ENCODE data around the gene HDGF. TPM values are rescaled to one million over a fixed set of nuclear protein-coding genes. Genes with fewer than 3 reads are reported as not detected.

The HDGF gene
- total and polyA plus RNA-seq, 2 donors (not counting 3 experiments of a cell fraction or from before 2014, with no cell fraction given) = 95.1 to 298 TPM

DNA sequence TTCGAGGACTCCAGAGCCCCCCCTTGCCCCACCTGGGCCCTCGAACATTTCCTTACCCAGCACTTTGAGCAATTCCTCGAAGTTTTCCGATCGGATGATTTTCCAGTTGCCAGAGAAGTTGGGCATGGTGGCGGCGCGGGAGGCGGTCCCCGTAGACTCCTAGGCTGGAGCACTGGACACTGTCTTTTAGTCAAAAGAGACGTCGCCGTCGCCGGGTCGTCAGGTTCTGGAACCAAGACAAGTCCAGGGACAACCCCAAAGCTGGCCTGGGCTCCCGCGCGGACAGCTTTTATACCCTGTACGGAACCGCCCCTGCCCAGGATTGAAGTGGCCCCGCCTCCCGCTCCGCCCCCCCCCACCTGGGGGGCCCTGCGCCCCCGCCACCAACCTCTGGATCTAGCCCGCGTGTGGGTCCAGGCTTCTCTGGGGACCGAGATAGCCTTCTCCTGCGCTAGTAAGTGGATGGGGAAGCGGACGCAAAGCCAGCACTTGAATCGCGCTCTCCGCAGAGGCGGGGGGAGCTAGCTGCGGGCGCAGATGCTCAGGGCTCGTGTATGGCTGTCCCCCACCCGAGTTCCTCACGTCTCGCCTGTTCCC, 46.1 kb downstream of the HDGF start, which contains the start of gene CRABP2:
Gene CRABP2 (minus strand): TSS at position 263 of the 597 bp plus-strand sequence. CDS start 137 bp downstream, at position 126.
- peak; percentile 19 for DNase-seq (ENCODE audit: low read depth, low spot score)
- H3K9ac ChIP-seq (replicated peaks; ENCODE audit: extremely low read depth, insufficient read depth, low read length) = peak within 1 kb of the TSS; percentile 22
- POLR2A ChIA-PET = no interaction called here
- no peak for FAIRE-seq
- H2AFZ ChIP-seq (ENCODE audit: low read depth, low read length) = peak within 1 kb of the TSS; percentile 52
- TF ChIP-seq FOS (IDR thresholded peaks at IDR 0.05; ENCODE audit: borderline replicate concordance, insufficient read depth, low read length) (no peak), POLR2AphosphoS5 (IDR thresholded peaks at IDR 0.05; ENCODE audit: insufficient read depth, low read depth, low read length) (no peak), JUN (IDR thresholded peaks at IDR 0.05; ENCODE audit: borderline replicate concordance, insufficient read depth, insufficient read length, low read depth) (no peak), GATA2 (IDR thresholded peaks at IDR 0.05; ENCODE audit: insufficient read depth, insufficient read length, low read depth, low read length) (no peak), MYC (IDR thresholded peaks at IDR 0.05; ENCODE audit: low read depth, low read length) (no peak), EZH2 (IDR thresholded peaks at IDR 0.05; ENCODE audit: borderline replicate concordance, low read depth, low read length, severe bottlenecking) (no peak), POLR2A (IDR thresholded peaks at IDR 0.05; ENCODE audit: low read depth, low read length) (no peak)
- TF ChIP-seq, protein P1, sequence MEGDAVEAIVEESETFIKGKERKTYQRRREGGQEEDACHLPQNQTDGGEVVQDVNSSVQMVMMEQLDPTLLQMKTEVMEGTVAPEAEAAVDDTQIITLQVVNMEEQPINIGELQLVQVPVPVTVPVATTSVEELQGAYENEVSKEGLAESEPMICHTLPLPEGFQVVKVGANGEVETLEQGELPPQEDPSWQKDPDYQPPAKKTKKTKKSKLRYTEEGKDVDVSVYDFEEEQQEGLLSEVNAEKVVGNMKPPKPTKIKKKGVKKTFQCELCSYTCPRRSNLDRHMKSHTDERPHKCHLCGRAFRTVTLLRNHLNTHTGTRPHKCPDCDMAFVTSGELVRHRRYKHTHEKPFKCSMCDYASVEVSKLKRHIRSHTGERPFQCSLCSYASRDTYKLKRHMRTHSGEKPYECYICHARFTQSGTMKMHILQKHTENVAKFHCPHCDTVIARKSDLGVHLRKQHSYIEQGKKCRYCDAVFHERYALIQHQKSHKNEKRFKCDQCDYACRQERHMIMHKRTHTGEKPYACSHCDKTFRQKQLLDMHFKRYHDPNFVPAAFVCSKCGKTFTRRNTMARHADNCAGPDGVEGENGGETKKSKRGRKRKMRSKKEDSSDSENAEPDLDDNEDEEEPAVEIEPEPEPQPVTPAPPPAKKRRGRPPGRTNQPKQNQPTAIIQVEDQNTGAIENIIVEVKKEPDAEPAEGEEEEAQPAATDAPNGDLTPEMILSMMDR (IDR thresholded peaks at IDR 0.05; ENCODE audit: extremely low read depth in 1 of 2, insufficient read depth in 1 of 2, low read depth in 1 of 2, low read length in 2 of 2) = no peak
- TF ChIP-seq, protein P2, sequence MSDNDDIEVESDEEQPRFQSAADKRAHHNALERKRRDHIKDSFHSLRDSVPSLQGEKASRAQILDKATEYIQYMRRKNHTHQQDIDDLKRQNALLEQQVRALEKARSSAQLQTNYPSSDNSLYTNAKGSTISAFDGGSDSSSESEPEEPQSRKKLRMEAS (IDR thresholded peaks at IDR 0.05; ENCODE audit: insufficient read depth, insufficient read length) = no peak
- H3K9me1 ChIP-seq (replicated peaks; ENCODE audit: control insufficient read depth, extremely low read depth, insufficient read depth, low read length) = no peaks in the 10 kb centered on the region
- intact Hi-C loops (cut with micrococcal nuclease) = loop anchor here (1.0 kb wide), 1 partner anchor 16 kb away; no protein-coding TSS in a partner anchor
- H3K4me1 ChIP-seq (ENCODE audit: control insufficient read depth, extremely low read depth, insufficient read depth, low read length) = peaks cover 19% of the 10 kb centered on the region
- H4K20me1 ChIP-seq (replicated peaks; ENCODE audit: control insufficient read depth, extremely low read depth, insufficient read depth, low read length) = no peaks in the 10 kb centered on the region
- H3K79me2 ChIP-seq (ENCODE audit: control insufficient read depth, insufficient read depth, low read length) = no peaks in the 10 kb centered on the region
- dilution Hi-C loops (cut with MboI; ENCODE audit: extremely low pct_ligation_motif_present, low sequenced_read_pairs) = no loop called here
- H3K36me3 ChIP-seq (ENCODE audit: control insufficient read depth in 2 of 2, extremely low read depth in 1 of 2, insufficient read depth in 2 of 2, low read length in 2 of 2) = no peaks in the 10 kb centered on the region
- peaks cover 0 to 3% of the 10 kb centered on the region in 2 experiments for H3K27me3 ChIP-seq (ENCODE audit: control insufficient read depth in 2 of 2, insufficient read depth in 2 of 2, low read length in 2 of 2)
- H3K4me2 ChIP-seq (ENCODE audit: insufficient read depth, low read length) = peak within 1 kb of the TSS; percentile 53
- peak within 1 kb of the TSS in 1 of 3 experiments; percentile 4 for H3K4me3 ChIP-seq (replicated peaks in 1 of 3; ENCODE audit: insufficient read depth in 1 of 3, low read depth in 1 of 3, low read length in 3 of 3)
- H3K9me3 ChIP-seq (replicated peaks; ENCODE audit: control insufficient read depth, insufficient read depth, low read length) = no peaks in the 10 kb centered on the region
- no TSS peak for BruUV-seq (replicated peaks)
- no peak within 1 kb of the TSS for H3K27ac ChIP-seq (ENCODE audit: insufficient read depth, low read depth, low read length)
- CTCF ChIA-PET = interaction anchor here (1.0 to 15.5 kb wide), 11 partner anchors 10 to 155 kb away, joined by 3 to 453 read pairs (median 11); partner anchors contain the start of genes HAPLN2, INSRR and NTRK1

All from endothelial cell of umbilical vein (primary cell).